ENCODE data around the gene SRC.

SRC gene

DNA sequence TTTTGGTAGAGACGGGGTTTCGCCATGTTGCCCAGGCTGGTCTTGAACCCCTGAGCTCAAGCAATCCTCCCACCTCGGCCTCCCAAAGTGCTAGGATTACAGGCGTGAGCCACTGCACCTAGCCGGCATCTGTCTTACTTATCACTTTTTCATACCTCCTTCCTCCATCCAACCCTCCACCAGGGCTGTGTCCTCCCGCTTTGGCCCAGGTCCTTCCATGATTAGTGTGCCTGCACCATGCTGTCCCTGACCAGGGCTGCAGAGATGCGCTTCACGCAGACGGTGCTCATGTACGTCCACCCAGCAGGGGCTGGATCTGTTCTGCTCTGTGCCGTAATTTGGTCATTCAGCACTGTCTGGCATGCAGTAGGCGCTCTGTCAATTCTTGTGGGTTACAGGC is 85.8 kb downstream of the SRC start:
- no peak for DNase-seq (ENCODE audit: low read depth, low spot score)
- H3K4me3 ChIP-seq (ENCODE audit: low read depth, low read length) = no peak overlapping the region
- in situ Hi-C loops (cut with HindIII; ENCODE audit: low sequenced_read_pairs) = no loop called here
- TF ChIP-seq, protein P1, sequence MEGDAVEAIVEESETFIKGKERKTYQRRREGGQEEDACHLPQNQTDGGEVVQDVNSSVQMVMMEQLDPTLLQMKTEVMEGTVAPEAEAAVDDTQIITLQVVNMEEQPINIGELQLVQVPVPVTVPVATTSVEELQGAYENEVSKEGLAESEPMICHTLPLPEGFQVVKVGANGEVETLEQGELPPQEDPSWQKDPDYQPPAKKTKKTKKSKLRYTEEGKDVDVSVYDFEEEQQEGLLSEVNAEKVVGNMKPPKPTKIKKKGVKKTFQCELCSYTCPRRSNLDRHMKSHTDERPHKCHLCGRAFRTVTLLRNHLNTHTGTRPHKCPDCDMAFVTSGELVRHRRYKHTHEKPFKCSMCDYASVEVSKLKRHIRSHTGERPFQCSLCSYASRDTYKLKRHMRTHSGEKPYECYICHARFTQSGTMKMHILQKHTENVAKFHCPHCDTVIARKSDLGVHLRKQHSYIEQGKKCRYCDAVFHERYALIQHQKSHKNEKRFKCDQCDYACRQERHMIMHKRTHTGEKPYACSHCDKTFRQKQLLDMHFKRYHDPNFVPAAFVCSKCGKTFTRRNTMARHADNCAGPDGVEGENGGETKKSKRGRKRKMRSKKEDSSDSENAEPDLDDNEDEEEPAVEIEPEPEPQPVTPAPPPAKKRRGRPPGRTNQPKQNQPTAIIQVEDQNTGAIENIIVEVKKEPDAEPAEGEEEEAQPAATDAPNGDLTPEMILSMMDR (IDR thresholded peaks at IDR 0.05; ENCODE audit: low read depth, low read length) = no peak

DNA sequence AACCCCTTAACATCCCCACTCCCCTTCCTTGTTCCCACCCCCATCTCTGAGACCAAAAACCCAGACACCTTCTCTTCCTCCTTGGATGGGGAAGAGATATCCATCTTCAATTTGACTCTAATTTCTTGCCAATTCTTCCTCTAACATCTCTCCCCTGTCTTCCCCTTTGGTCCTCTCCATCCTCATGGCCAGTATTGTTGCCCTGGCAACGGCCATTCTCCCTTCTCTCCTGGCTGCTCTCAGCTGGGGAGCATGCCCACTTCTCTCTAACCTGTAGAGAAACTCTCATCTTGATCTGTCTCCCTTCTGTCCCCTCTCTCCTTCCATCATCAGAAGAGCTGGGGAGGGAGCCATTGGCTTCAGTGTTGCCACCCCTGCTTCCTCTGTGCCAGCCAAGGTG is 86.7 kb downstream of the SRC start:
- H3K4me3 ChIP-seq (ENCODE audit: low read depth, low read length) = no peak overlapping the region
- DNase-seq (ENCODE audit: low read depth, low spot score) = no peak
- TF ChIP-seq, protein P1 (IDR thresholded peaks at IDR 0.05; ENCODE audit: low read depth, low read length) = no peak
- in situ Hi-C loops (cut with HindIII; ENCODE audit: low sequenced_read_pairs) = no loop called here

- H3K4me3 ChIP-seq (ENCODE audit: low read depth, low read length) = no peak overlapping the region
- in situ Hi-C loops (cut with HindIII; ENCODE audit: low sequenced_read_pairs) = no loop called here
- no peak for DNase-seq (ENCODE audit: low read depth, low spot score)
- TF ChIP-seq, protein P1 (IDR thresholded peaks at IDR 0.05; ENCODE audit: low read depth, low read length) = no peak
Observed at GRCh38 chr20:37435607-37436006, 89.7 kb downstream of the SRC start.

DNA sequence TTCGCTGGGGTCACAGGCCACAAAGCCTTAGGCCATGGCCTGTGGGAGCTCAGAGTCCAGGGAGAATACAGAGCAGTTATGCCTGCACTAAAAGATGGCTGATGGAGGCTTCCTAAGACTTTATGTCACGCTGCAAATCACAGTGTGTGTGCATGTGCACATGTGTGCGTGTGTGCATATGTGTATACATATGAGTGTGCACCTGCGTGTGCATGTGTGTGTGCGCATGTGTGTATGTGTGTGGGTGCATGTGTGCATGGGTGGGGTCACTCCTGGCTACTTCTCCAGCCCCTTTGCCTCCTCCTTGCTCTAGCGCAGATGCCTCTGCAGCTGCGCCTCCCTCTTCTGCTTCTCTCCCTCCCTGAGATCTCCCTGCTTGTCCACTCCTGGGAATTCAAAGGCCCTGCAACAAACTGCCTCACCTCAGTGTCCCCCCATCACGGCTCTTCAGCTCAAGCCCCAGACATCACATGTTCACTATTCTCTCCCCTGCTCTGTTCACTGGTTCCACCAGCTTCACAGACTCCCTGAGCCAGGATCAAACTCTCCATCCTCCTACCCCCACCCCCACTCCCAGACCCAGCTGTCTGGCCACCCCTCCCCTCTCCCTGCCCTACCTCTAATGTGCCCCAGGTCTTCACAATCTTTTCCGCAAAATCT is 90.7 kb downstream of the SRC start:
- TF ChIP-seq, protein P1 (IDR thresholded peaks at IDR 0.05; ENCODE audit: low read depth, low read length) = no peak
- DNase-seq (ENCODE audit: low read depth, low spot score) = no peak
- in situ Hi-C loops (cut with HindIII; ENCODE audit: low sequenced_read_pairs) = no loop called here

DNA sequence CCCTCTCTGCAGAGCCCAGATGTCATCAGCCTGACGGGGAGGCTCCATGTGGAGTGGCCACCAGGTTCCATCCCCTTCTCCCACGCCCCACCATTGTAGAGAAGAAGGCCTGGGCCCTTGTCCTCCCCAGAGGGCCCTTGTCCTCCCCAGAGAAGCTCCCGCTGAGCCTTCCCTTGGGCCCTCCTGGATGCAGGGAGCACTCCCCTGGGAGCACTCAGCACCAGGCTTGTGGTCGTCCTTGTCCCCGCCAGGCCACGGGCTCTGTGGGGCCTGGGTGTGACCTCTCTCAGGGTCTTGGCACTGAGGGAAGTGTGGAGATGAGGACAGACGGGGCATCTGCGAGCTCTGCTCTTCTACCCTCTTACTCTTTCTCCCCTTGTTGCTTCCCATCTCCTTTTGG is 91.7 kb downstream of the SRC start:
- no peak overlapping the region for H3K4me3 ChIP-seq (ENCODE audit: low read depth, low read length)
- in situ Hi-C loops (cut with HindIII; ENCODE audit: low sequenced_read_pairs) = no loop called here
- TF ChIP-seq, protein P1 (IDR thresholded peaks at IDR 0.05; ENCODE audit: low read depth, low read length) = no peak
- DNase-seq (ENCODE audit: low read depth, low spot score) = no peak

More for the DNA sequence above, 90.7 kb downstream of the SRC start:
- H3K4me3 ChIP-seq (ENCODE audit: low read depth, low read length) = no peak overlapping the region

- in situ Hi-C loops (cut with HindIII; ENCODE audit: low sequenced_read_pairs) = no loop called here
- no peak for DNase-seq (ENCODE audit: low read depth, low spot score)
- TF ChIP-seq, protein P1 (IDR thresholded peaks at IDR 0.05; ENCODE audit: low read depth, low read length) = no peak
- no peak overlapping the region for H3K4me3 ChIP-seq (ENCODE audit: low read depth, low read length)
Observed at GRCh38 chr20:37438464-37439222, 92.7 kb downstream of the SRC start.
